ENCODE data around the gene NUP214.
A peak's percentile ranks its signal among the peaks of the same experiment; 100 is the strongest.
"Not testable (repeated sequence)": the region's sequence is repeated elsewhere in the genome, so short reads cannot be mapped to it uniquely, and the experiment has no call there.

Gene NUP214

DNA sequence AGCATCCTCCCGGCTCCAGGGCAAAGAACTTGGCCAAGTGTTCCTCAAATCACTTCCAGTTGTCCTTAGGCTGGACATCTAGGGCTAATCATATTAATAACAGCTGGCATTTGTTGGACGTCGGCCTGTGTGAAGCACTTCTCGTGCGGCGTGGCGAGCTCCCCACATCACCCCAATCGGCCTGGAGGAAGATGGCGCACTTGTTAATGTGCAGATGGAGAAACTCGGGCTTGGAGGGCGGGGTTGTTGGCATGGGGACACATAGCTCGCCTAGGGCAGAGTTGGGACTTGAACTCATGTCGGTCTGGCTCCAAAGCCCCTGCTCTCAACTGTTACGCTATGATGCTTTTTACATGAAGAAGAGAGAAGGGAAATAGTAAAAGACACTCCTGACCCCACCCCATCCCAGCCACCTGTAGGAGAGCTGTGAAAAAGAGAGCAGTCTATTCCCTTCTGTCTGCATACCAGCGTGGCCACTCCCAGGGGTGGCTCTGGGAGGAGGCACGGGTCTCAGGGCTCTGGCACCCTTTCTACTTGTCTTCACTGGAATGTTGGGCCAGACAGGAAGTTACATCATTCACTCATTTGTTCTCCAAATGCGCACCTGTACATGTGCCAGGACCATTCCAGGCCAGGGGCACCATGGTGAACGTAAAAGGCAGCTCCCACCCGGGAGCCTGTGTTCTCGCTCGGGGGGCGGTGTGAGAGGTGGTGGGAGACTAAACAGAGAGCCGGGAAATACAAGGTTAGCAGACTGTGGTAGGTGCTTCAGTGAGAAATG lies 12.8 kb upstream of the NUP214 start:
- Mint-ChIP-seq H3K27ac (peak overlapping the region; percentile 67 to 90 (median 89)), H3K4me1 (no peaks in the 10 kb centered on the region), H3K27me3 (ENCODE audit: low read depth) (no peaks in the 10 kb centered on the region), H3K4me3 (peak overlapping the region in 1 of 3 experiments; percentile 44), H3K36me3 (ENCODE audit: low read depth) (peaks cover 14% of the 10 kb centered on the region), H3K9me3 (no peaks in the 10 kb centered on the region)
- TF ChIP-seq CTCF (IDR thresholded peaks at IDR 0.05; ENCODE audit: unreplicated experiment in 3 of 3), result no peak

- no peaks in the 10 kb centered on the region for H3K9me3 Mint-ChIP-seq
- H3K36me3 Mint-ChIP-seq (ENCODE audit: low read depth), result peaks cover 19% of the 10 kb centered on the region
- H3K27me3 Mint-ChIP-seq (ENCODE audit: low read depth), result no peaks in the 10 kb centered on the region
- H3K4me3 Mint-ChIP-seq, result no peak overlapping the region
- no peak for TF ChIP-seq CTCF (IDR thresholded peaks at IDR 0.05; ENCODE audit: unreplicated experiment in 3 of 3)
- peak overlapping the region in 2 of 3 experiments; percentile 33 to 70 for H3K27ac Mint-ChIP-seq
- H3K4me1 Mint-ChIP-seq, result no peaks in the 10 kb centered on the region
These were observed 11.7 kb upstream of the NUP214 start for GRCh38 chr9:131113655-131114054.

- no peaks in the 10 kb centered on the region for H3K4me1 Mint-ChIP-seq
- no peak overlapping the region for H3K4me3 Mint-ChIP-seq
- H3K9me3 Mint-ChIP-seq, result no peaks in the 10 kb centered on the region
- no peaks in the 10 kb centered on the region for H3K27me3 Mint-ChIP-seq (ENCODE audit: low read depth)
- TF ChIP-seq CTCF (IDR thresholded peaks at IDR 0.05; ENCODE audit: unreplicated experiment in 3 of 3), result no peak
- H3K27ac Mint-ChIP-seq, result peak overlapping the region in 1 of 3 experiments; percentile 70
- peaks cover 20% of the 10 kb centered on the region for H3K36me3 Mint-ChIP-seq (ENCODE audit: low read depth)
These were observed 11.3 kb upstream of the NUP214 start for GRCh38 chr9:131114084-131114535.

GRCh38 chr9:131115360-131115742 lies 10.0 kb upstream of the NUP214 start:
- not testable (repeated sequence) for H3K4me3 Mint-ChIP-seq; H3K27ac Mint-ChIP-seq; H3K9me3 Mint-ChIP-seq; H3K27me3 Mint-ChIP-seq (ENCODE audit: low read depth); H3K4me1 Mint-ChIP-seq
- H3K36me3 Mint-ChIP-seq (ENCODE audit: low read depth), result peaks cover 25% of the 10 kb centered on the region

DNA sequence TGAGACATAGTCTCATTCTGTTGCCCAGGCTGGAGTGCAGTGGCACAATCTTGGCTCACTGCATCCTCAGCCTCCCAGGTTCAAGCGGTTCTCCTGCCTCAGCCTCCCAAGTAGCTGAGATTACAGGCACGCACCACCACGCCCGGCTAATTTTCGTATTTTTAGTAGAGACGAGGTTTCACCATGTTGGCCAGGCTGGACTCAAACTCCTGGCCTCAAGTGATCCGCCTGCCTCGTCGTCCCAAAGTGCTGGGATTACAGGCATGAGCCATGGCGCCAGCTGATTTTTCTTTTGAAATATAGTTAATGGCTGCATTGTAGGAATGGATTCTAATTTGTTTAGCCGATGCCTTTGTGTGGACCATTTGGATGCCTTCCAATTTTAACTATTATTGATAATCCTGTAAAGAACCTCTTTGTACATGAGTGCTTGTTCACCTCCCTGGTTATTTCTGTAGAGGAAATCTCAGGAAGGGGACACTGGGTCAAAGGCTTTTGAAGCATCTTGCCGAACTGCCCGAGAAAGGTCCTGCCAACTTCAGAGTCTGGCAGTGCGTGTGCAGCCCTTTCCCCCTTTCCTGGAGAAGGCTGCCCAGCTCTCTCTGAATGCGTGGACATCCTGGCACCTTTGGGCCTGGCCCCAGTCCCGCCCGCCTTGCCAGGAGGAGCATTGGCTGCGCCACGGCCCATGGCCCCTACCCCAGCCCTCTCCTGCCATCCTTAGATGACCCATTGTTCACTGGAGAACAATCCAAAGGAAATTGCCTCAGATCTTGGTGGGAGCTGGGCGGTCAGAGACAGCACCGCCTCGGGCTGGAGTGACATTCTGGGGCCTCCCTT lies 8.9 kb upstream of the NUP214 start:
- Mint-ChIP-seq H3K4me1 (no peaks in the 10 kb centered on the region), H3K9me3 (no peaks in the 10 kb centered on the region), H3K4me3 (no peak overlapping the region), H3K27me3 (ENCODE audit: low read depth) (no peaks in the 10 kb centered on the region), H3K27ac (no peak overlapping the region), H3K36me3 (ENCODE audit: low read depth) (peaks cover 32% of the 10 kb centered on the region)
- no peak for TF ChIP-seq CTCF (IDR thresholded peaks at IDR 0.05; ENCODE audit: unreplicated experiment in 3 of 3)

DNA sequence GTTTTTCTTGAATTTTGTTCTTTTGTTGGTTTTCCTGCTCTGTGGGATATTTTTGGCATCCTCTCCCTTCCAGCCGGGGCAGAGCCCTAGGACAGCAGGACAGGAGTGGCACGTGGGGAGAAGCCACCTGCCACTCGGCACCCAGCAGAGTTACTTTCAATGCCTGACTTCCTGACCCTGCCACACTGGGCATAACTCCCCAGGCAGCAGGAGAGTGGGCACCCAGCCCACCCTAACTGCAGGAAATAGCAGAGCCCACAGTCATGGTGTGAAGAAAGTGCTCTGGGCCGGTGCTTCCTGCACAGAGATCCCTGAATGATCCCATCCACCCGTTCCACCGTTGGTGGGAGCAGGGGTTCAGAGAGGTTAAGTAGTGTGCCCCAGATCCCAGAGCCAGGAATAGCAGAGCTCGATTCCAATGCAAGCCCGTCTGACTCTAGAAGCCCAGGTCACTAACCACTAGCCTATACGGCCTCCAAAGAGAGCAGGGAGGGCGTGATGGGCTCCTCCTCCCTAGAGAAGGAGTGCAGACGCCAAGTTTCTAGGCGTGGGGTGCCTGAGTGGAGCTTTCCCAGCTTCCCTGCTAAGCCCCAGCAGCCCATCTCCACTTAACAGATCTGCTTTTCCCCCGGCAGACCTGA lies 8.1 kb upstream of the NUP214 start:
- H3K36me3 Mint-ChIP-seq (ENCODE audit: low read depth), result peaks cover 34% of the 10 kb centered on the region
- H3K27me3 Mint-ChIP-seq (ENCODE audit: low read depth), result no peaks in the 10 kb centered on the region
- H3K9me3 Mint-ChIP-seq, result no peaks in the 10 kb centered on the region
- TF ChIP-seq CTCF (IDR thresholded peaks at IDR 0.05; ENCODE audit: unreplicated experiment in 3 of 3), result no peak
- H3K4me3 Mint-ChIP-seq, result no peak overlapping the region
- H3K4me1 Mint-ChIP-seq, result no peaks in the 10 kb centered on the region
- H3K27ac Mint-ChIP-seq, result no peak overlapping the region

All from nephron (organoid).